ENCODE data around the gene TUBB1.

Gene TUBB1

DNA sequence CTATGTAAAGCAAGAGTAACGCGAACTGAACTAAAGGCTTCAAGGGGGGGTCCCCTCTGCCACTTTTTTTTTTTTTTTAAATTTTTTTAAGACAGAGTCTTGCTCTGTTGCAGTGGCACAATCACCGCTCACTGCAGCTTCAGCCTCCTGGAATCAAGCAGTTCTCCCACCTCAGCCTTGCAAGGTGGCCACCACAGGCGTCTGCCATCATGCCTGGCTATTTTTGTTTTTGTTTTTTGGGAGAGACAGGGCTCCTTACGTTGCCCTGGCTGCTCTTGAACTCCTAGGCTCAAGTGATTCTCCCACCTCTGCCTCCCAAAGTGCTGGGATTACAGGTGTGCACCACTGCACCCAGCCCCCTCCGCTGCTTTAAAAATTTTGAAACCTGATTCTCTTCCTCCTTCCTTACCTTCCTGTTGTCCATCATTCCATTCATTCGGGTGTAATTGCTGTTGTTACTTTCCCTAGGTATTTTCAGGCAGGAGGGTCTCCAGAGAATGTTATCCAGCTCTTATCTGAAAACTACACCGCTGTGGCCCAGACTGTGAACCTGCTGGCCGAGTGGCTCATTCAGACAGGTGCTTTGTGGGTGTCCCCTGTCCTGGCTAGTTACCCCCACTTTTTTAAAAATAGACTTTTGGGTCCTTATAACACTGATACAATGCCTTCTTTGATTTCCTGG lies 32.8 kb upstream of the TUBB1 start:
- no peaks in the 10 kb centered on the region for H3K9me3 ChIP-seq (ENCODE audit: low read depth, low read length)
- peaks cover 67% of the 10 kb centered on the region for H3K36me3 ChIP-seq (ENCODE audit: insufficient read depth, low read length)
- TF ChIP-seq FOXP2 (optimal IDR thresholded peaks at IDR 0.05; ENCODE audit: control extremely low read depth, extremely low read length, insufficient read depth), result no peak
- no peak for TF ChIP-seq POLR2AphosphoS5 (IDR thresholded peaks at IDR 0.05; ENCODE audit: borderline replicate concordance, low read depth, low read length)
- no peak for TF ChIP-seq EZH2 (IDR thresholded peaks at IDR 0.05)

DNA sequence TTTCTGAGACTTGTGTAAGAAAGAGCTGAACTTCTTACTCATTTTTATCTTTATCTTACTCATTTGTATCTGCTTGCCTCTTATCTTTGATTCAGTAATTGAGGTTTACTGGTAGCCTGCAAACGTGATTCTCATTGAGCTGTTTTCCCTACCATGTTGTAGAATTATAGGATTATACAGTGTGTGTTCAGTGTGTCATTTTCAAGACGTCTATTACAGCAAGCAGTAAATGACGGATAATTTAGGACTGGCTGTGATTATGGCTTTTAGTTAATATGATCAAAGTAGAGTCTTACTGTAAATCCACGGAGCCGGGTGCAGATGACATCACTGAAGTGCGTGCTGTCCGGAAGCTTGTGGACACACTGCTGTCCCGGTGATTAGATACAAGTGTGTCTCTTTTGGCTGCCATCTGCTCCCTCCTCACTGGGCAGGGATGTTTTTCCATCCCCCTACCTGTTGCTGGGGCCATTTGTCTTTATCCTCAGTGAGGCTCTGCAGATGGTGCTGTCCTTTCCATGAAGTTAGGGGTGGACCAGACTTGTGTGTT lies 32.2 kb upstream of the TUBB1 start:
- no peak for DNase-seq (ENCODE audit: low read depth, low spot score)
- H3K36me3 ChIP-seq (ENCODE audit: insufficient read depth, low read length), result peaks cover 73% of the 10 kb centered on the region
- no peak overlapping the region for H3K27ac ChIP-seq
- no peaks in the 10 kb centered on the region for H3K9me3 ChIP-seq (ENCODE audit: low read depth, low read length)
- no peak for TF ChIP-seq EZH2 (IDR thresholded peaks at IDR 0.05)
- TF ChIP-seq FOXP2 (optimal IDR thresholded peaks at IDR 0.05; ENCODE audit: control extremely low read depth, extremely low read length, insufficient read depth), result no peak
- no peak for TF ChIP-seq POLR2AphosphoS5 (IDR thresholded peaks at IDR 0.05; ENCODE audit: borderline replicate concordance, low read depth, low read length)
- no peak overlapping the region for H3K4me3 ChIP-seq
- no peak overlapping the region for H3K9ac ChIP-seq (ENCODE audit: insufficient read length)

More for the DNA sequence above, 32.8 kb upstream of the TUBB1 start:
- H3K9ac ChIP-seq (ENCODE audit: insufficient read length), result no peak overlapping the region
- no peak overlapping the region for H3K4me3 ChIP-seq
- no peak for DNase-seq (ENCODE audit: low read depth, low spot score)
- no peak overlapping the region for H3K27ac ChIP-seq

DNA sequence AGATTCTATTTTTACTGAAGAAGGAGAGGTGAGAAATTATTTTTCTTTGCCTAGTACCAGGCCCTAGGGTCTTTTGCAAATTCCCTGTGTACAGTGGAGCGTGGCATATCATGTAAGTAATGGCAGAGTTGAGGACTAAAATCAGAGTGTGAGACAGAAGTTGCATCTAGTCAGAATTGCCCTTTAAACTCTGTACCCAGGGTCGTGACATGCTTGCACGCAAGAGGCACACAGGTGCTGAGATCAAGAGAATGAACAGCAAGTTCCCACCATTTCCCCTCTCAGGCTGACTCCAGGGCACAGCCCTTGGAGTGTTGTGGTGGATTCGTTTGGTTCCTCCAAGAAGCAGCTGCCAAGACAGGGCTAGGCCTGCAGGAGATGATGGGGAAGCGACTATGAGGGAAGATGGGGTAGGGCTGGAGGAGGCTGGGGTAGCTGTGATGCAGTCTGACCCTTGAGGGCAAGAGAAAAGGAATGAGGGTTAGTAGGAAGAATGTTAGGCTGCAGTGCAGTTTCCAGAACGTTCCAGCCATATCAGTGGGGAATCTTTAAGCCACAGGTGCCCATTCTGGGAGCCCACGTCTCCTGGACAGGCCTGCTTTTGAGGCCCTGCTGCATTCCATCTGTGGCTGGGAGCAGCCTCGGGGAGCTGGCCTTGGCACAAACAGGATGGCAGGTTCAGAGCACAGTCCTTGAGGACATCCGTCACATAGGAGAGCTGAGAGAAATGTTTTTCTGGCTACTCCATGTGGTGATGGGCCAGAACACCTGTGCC lies 31.3 kb upstream of the TUBB1 start:
- H3K27ac ChIP-seq, result no peak overlapping the region
- no peak for DNase-seq (ENCODE audit: low read depth, low spot score)
- no peak overlapping the region for H3K9ac ChIP-seq (ENCODE audit: insufficient read length)
- H3K4me3 ChIP-seq, result no peak overlapping the region
- H3K36me3 ChIP-seq (ENCODE audit: insufficient read depth, low read length), result peaks cover 83% of the 10 kb centered on the region
- no peaks in the 10 kb centered on the region for H3K9me3 ChIP-seq (ENCODE audit: low read depth, low read length)
- TF ChIP-seq EZH2 (IDR thresholded peaks at IDR 0.05), result no peak
- TF ChIP-seq POLR2AphosphoS5 (IDR thresholded peaks at IDR 0.05; ENCODE audit: borderline replicate concordance, low read depth, low read length), result no peak
- no peak for TF ChIP-seq FOXP2 (optimal IDR thresholded peaks at IDR 0.05; ENCODE audit: control extremely low read depth, extremely low read length, insufficient read depth)

DNA sequence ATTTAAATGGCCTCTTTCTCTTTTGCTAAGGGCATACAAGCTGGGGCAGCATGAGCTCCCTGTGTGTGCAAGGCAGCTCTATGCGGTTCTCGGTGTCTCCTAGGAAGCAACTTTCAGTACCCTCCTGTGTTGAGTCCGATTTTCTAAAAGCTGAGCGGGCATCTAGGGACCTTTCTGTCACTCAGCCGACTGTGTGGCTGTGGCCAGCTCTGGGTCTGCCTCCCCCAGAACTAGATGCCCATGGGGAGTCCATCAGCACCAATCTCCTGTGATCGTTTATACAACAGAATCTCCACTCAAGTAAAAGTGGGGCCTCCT lies 30.7 kb upstream of the TUBB1 start:
- Histone ChIP-seq H3K4me3 (no peak overlapping the region), H3K36me3 (ENCODE audit: insufficient read depth, low read length) (peaks cover 88% of the 10 kb centered on the region), H3K27ac (no peak overlapping the region), H3K9ac (ENCODE audit: insufficient read length) (no peak overlapping the region), H3K9me3 (ENCODE audit: low read depth, low read length) (no peaks in the 10 kb centered on the region)
- no peak for DNase-seq (ENCODE audit: low read depth, low spot score)
- TF ChIP-seq FOXP2 (optimal IDR thresholded peaks at IDR 0.05; ENCODE audit: control extremely low read depth, extremely low read length, insufficient read depth) (no peak), EZH2 (IDR thresholded peaks at IDR 0.05) (no peak), POLR2AphosphoS5 (IDR thresholded peaks at IDR 0.05; ENCODE audit: borderline replicate concordance, low read depth, low read length) (no peak)

DNA sequence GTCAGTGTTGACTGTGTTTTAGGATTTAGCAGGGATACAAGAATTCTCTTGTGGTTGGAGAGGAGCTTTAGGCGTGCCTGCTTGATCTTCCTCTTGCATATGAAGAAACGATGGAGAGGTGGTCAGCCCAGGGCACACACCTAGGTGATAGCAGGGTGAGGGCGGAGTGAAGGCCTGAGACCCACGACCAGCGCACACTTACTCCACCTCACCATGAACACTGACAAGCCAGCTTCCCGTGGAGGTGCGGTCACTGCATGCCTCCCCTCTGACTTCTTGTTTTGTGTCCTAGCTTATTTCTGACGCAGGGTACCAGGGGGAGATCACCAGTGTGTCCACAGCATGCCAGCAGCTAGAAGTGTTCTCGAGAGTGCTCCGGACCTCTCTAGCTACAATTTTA lies 30.0 kb upstream of the TUBB1 start:
- Histone ChIP-seq H3K27ac (no peak overlapping the region), H3K4me3 (no peak overlapping the region), H3K9ac (ENCODE audit: insufficient read length) (no peak overlapping the region), H3K9me3 (ENCODE audit: low read depth, low read length) (no peaks in the 10 kb centered on the region), H3K36me3 (ENCODE audit: insufficient read depth, low read length) (peaks cover 92% of the 10 kb centered on the region)
- DNase-seq (ENCODE audit: low read depth, low spot score), result no peak
- TF ChIP-seq POLR2AphosphoS5 (IDR thresholded peaks at IDR 0.05; ENCODE audit: borderline replicate concordance, low read depth, low read length) (no peak), FOXP2 (optimal IDR thresholded peaks at IDR 0.05; ENCODE audit: control extremely low read depth, extremely low read length, insufficient read depth) (no peak)

DNA sequence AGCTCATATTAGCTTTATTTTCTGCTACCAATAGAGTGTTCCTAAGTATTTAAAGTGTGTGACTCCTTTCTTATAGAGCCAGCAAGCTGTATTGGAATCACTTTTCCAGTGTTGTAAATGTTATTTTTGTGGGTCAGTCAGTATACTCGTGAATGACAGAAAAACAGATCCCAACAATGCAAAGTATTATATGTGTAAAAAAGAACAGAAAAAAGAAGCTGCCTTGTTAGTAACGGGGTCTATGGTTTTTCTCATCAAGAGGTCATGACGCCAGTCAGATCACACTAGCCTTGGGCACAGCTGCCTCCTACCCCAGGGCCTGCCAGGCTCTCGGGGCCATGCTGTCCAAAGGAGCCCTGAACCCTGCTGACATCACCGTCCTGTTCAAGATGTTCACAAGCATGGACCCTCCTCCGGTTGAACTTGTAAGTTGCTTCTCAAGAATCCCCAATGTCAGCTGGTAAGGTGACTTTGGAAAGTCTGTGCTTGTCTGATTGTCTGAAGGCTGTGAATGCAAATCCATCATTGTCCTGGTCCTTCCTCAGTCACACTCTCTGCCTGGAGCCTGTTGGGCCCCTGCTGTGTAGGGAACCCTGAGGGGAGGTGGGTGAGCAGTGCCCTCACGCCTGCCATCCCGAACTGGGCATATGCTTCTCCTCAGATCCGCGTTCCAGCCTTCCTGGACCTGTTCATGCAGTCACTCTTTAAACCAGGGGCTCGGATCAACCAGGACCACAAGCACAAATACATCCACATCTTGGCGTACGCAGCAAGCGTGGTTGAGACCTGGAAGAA lies 28.4 kb upstream of the TUBB1 start:
- H3K9ac ChIP-seq (ENCODE audit: insufficient read length), result no peak overlapping the region
- no peak for DNase-seq (ENCODE audit: low read depth, low spot score)
- H3K27ac ChIP-seq, result no peak overlapping the region
- TF ChIP-seq EZH2 (IDR thresholded peaks at IDR 0.05) (no peak), POLR2AphosphoS5 (IDR thresholded peaks at IDR 0.05; ENCODE audit: borderline replicate concordance, low read depth, low read length) (no peak), FOXP2 (optimal IDR thresholded peaks at IDR 0.05; ENCODE audit: control extremely low read depth, extremely low read length, insufficient read depth) (no peak)
- H3K36me3 ChIP-seq (ENCODE audit: insufficient read depth, low read length), result peaks cover 98% of the 10 kb centered on the region
- no peak overlapping the region for H3K4me3 ChIP-seq
- H3K9me3 ChIP-seq (ENCODE audit: low read depth, low read length), result no peaks in the 10 kb centered on the region

DNA sequence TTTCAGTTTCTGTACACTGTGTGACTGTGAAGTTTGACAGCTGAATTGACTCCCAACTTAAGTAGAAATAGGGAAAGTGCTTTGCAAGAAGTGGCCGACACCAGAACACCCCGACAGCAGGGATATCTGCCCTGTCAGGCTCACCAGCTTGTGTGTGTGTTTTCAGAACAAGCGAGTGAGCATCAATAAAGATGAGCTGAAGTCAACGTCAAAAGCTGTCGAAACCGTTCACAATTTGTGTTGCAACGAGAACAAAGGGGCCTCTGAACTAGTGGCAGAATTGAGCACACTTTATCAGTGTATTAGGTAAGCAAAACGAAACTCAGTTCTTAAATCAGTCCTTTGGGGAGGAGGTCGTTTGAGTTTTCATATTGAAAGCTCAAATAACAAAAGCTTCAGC lies 27.5 kb upstream of the TUBB1 start:
- H3K27ac ChIP-seq, result no peak overlapping the region
- no peak overlapping the region for H3K4me3 ChIP-seq
- H3K36me3 ChIP-seq (ENCODE audit: insufficient read depth, low read length), result peaks cover 93% of the 10 kb centered on the region
- DNase-seq (ENCODE audit: low read depth, low spot score), result no peak
- no peaks in the 10 kb centered on the region for H3K9me3 ChIP-seq (ENCODE audit: low read depth, low read length)
- H3K9ac ChIP-seq (ENCODE audit: insufficient read length), result no peak overlapping the region
- TF ChIP-seq EZH2 (IDR thresholded peaks at IDR 0.05) (no peak), FOXP2 (optimal IDR thresholded peaks at IDR 0.05; ENCODE audit: control extremely low read depth, extremely low read length, insufficient read depth) (no peak), POLR2AphosphoS5 (IDR thresholded peaks at IDR 0.05; ENCODE audit: borderline replicate concordance, low read depth, low read length) (no peak)

DNA sequence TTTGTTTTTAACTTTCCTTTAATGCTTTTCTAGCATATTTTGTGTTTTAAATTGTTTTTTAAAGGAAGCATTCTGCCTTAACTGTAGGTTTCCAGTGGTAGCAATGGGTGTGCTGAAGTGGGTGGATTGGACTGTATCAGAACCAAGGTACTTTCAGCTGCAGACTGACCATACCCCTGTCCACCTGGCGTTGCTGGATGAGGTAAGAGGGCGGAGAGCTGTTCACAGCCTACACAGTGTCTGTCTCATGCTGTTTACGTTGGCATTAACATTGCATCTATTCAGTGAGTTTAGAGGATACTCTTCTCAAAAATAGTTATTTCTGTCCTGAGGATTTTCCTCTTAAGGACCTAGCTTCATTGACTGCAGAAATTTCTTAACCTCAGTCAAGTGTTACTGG lies 26.3 kb upstream of the TUBB1 start:
- Histone ChIP-seq H3K4me3 (no peak overlapping the region), H3K9me3 (ENCODE audit: low read depth, low read length) (no peaks in the 10 kb centered on the region), H3K9ac (ENCODE audit: insufficient read length) (no peak overlapping the region), H3K36me3 (ENCODE audit: insufficient read depth, low read length) (peaks cover 81% of the 10 kb centered on the region), H3K27ac (no peak overlapping the region)
- DNase-seq (ENCODE audit: low read depth, low spot score), result no peak
- TF ChIP-seq POLR2AphosphoS5 (IDR thresholded peaks at IDR 0.05; ENCODE audit: borderline replicate concordance, low read depth, low read length) (no peak), EZH2 (IDR thresholded peaks at IDR 0.05) (no peak), FOXP2 (optimal IDR thresholded peaks at IDR 0.05; ENCODE audit: control extremely low read depth, extremely low read length, insufficient read depth) (no peak)
